BLaER1 treated with 17β-estradiol and CSF1 and Interleukin-3, amounts not matched to agents 10 nM and 100 nM (cell line): ENCODE results near the gene USP15.
A peak's percentile ranks its signal among the peaks of the same experiment; 100 is the strongest.

Experiments used
- H3K27ac ChIP-seq, 11 experiments: shearing (Covaris generic); formaldehyde crosslinking; 2 replicates each; pipeline ENCODE4 v1.8.1; 2022
- H3K27me3 ChIP-seq, 11 experiments: shearing (Covaris generic); formaldehyde crosslinking; 2 replicates each; pipeline ENCODE4 v1.8.1; 2022
- H3K36me3 ChIP-seq, 11 experiments: shearing (Covaris generic); formaldehyde crosslinking; 2 replicates each; pipeline ENCODE4 v1.8.1; 2022
- H3K4me1 ChIP-seq, 10 experiments: shearing (Covaris generic); formaldehyde crosslinking; 2 replicates each; pipeline ENCODE4 v1.8.1; 2022
- H3K4me2 ChIP-seq, 11 experiments: shearing (Covaris generic); formaldehyde crosslinking; 2 replicates each; pipeline ENCODE4 v1.8.1; 2022
- H3K4me3 ChIP-seq, 10 experiments: shearing (Covaris generic); formaldehyde crosslinking; 2 replicates each; pipeline ENCODE4 v1.8.1; 2022
- H3K9ac ChIP-seq, 11 experiments: shearing (Covaris generic); formaldehyde crosslinking; 2 replicates each; pipeline ENCODE4 v1.8.1; 2022
- H3K9me3 ChIP-seq, 11 experiments: shearing (Covaris generic); formaldehyde crosslinking; replicated peaks in 1 of 11; 2 replicates each; pipeline ENCODE4 v1.8.1; 2022
- H4K20me1 ChIP-seq, 11 experiments: shearing (Covaris generic); formaldehyde crosslinking; 2 replicates each; pipeline ENCODE4 v1.8.1; 2022
- Cebpa-rat ChIP-seq, 11 experiments: shearing (Covaris generic); IDR thresholded peaks; 2 replicates each; pipeline ENCODE4 v1.8.1; 2022

The USP15 gene

DNA sequence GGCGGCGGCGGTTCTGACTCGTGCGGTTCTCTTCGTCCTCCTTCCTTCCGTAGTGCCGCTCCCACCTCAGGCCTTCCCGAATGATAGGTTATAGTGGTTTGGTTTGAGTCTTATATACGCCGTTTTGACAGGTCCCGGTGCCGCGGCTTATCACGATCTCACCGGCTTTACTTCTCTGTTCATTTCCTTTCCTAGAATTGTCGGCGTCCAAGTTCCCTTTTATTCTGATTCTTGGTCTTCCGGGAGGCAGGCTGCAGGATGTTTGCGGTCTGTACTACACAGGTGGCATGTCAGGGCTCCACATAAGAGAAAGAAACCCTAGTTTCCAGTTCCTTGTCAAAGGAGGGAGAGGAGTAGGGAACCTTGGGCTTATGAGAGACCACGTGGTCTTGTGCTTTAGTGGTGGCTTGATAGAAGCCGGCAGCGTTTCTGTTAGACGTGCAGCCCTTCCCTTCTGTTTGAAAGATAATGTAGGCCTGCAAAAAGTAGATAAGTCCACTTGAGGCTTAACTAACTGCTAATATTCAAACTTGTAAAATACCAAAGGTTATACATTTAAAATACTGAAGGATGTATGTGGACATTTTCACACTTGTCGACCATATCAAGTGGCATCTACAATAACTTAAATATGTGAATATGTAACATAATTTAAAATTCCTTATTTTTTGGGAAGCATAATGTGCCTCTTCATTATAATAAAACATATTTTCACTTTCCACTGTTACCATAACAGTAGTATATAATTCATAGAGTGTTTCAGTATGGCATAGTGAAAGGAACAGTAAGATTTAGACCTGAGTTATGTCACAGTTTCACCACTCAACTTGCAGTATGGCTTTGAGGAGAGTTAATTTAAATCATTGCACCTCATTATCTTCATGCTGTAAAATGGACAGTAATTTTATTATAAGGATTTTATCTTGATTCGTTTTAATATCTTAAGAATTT is 804 bp downstream of the USP15 start:
- H3K9me3 ChIP-seq: no peaks in the 10 kb centered on the region
- peak overlapping the region; percentile 90 to 100 (median 96) for H3K27ac ChIP-seq
- H3K4me1 ChIP-seq: peaks cover 29 to 77% (median 49%) of the 10 kb centered on the region in 10 experiments
- H3K9ac ChIP-seq: peak overlapping the region; percentile 89 to 100 (median 94)
- peak overlapping the region; percentile 76 to 99 (median 87) for H3K4me2 ChIP-seq
- no peaks in the 10 kb centered on the region for H3K27me3 ChIP-seq
- peaks cover 0 to 21% (median 5%) of the 10 kb centered on the region in 11 experiments; a peak in 12 of 22 replicates for H3K36me3 ChIP-seq
- TF ChIP-seq Cebpa-rat (IDR thresholded peaks at IDR 0.05): no peak
- peak overlapping the region; percentile 85 to 100 (median 98) for H3K4me3 ChIP-seq
- H4K20me1 ChIP-seq: peaks cover 29 to 57% (median 49%) of the 10 kb centered on the region in 11 experiments; a peak in 21 of 22 replicates

DNA sequence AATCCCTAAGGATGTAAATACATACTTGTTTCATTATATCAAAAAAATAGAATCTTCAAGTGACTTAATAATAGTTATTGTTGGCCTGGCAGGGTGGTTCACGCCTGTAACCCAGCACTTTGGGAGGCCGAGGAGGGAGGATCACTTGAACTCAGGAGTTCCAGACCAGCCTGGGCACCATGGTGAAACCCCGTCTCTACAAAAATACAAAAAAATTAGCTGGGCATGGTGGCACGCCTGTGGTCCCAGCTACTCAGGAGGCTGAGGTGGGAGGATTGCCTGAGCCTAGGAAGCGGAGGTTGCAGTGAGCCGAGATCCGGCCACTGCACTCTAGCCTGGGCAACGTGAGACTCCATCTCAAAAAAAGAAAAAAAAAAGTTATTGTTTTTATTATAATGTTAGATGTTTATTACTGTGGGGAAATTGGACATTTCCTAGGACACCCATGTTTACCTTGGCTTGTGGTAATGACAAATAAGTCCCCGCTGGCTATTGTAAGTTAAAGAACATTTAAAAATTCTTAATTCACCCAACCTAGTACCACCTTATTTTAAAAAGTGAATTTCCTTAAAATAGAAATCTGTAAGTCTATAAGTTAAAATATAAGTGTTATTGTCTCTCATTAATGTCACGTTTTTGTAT is 1.8 kb downstream of the USP15 start:
- peak overlapping the region; percentile 76 to 99 (median 87) for H3K4me2 ChIP-seq
- H4K20me1 ChIP-seq: peaks cover 30 to 67% (median 59%) of the 10 kb centered on the region in 11 experiments; a peak in 21 of 22 replicates
- H3K4me3 ChIP-seq: peak overlapping the region; percentile 85 to 100 (median 98); a peak in 19 of 20 replicates
- peaks cover 29 to 77% (median 48%) of the 10 kb centered on the region in 10 experiments for H3K4me1 ChIP-seq
- no peaks in the 10 kb centered on the region for H3K27me3 ChIP-seq
- H3K27ac ChIP-seq: peak overlapping the region in 9 of 11 experiments; percentile 25 to 100 (median 96); a peak in 11 of 22 replicates
- H3K9me3 ChIP-seq: no peaks in the 10 kb centered on the region
- H3K36me3 ChIP-seq: peaks cover 0 to 21% (median 5%) of the 10 kb centered on the region in 11 experiments; a peak in 12 of 22 replicates
- TF ChIP-seq Cebpa-rat (IDR thresholded peaks at IDR 0.05): no peak
- H3K9ac ChIP-seq: peak overlapping the region; percentile 89 to 100 (median 94); a peak in 20 of 22 replicates

DNA sequence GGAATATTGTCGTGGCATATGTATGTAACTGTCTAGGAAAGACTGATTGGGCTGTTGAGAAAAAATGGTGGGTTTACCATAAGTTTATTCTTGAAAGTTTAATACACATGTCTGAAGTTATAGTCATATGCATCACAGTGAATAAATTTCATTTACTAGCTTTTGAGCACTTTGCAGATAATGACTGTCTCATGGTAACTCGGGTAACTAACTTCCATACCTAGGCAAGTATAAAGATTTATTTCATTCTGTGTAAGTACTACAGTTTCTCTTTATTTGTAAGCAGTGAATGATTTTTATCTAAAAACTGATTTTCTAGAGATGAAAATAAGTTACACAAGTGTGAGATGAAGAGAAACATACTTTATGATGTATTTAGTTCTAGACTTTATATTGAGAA is 3.0 kb downstream of the USP15 start:
- no peak overlapping the region for H3K27ac ChIP-seq
- TF ChIP-seq Cebpa-rat (IDR thresholded peaks at IDR 0.05): no peak
- no peak overlapping the region for H3K9ac ChIP-seq
- peak overlapping the region in 1 of 10 experiments; percentile 100; a peak in 1 of 20 replicates for H3K4me3 ChIP-seq
- peaks cover 40 to 80% (median 71%) of the 10 kb centered on the region in 11 experiments; a peak in 21 of 22 replicates for H4K20me1 ChIP-seq
- H3K4me1 ChIP-seq: peaks cover 29 to 77% (median 49%) of the 10 kb centered on the region in 10 experiments
- H3K9me3 ChIP-seq: no peaks in the 10 kb centered on the region
- H3K36me3 ChIP-seq: peaks cover 0 to 21% (median 5%) of the 10 kb centered on the region in 11 experiments; a peak in 12 of 22 replicates
- peak overlapping the region in 6 of 11 experiments; percentile 84 to 99 (median 88); a peak in 8 of 22 replicates for H3K4me2 ChIP-seq
- H3K27me3 ChIP-seq: no peaks in the 10 kb centered on the region

DNA sequence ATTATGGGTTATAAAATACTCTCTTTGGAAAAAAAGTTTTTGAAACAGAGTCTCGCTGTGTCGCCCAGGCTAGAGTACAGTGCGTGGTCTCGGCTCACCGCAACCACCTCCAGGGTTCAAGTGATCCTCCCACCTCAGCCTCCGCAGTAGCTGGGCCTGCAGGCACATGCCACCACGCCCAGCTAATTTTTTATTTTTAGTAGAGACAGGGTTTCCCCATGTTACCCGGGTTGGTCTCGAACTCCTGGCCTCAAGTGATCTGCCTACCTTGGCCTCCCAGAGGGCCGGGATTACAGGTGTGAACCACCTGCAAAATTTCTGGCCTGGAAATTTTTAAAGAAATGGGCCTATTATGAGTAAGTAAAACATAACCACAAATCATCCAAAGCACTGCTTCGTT is 3.8 kb downstream of the USP15 start:
- H3K36me3 ChIP-seq: peaks cover 0 to 21% (median 5%) of the 10 kb centered on the region in 11 experiments; a peak in 12 of 22 replicates
- peak overlapping the region in 3 of 11 experiments; percentile 1 to 38 (median 32); a peak in 3 of 22 replicates for H3K27ac ChIP-seq
- no peak for TF ChIP-seq Cebpa-rat (IDR thresholded peaks at IDR 0.05)
- H3K9ac ChIP-seq: 0 out of 22 replicates have a peak overlapping the region, but pooled peaks of 1 of the 11 experiments have one; percentile 3
- peak overlapping the region in 3 of 10 experiments; percentile 16 to 24 (median 18); a peak in 1 of 20 replicates for H3K4me3 ChIP-seq
- H3K4me1 ChIP-seq: peaks cover 23 to 77% (median 42%) of the 10 kb centered on the region in 10 experiments
- no peaks in the 10 kb centered on the region for H3K9me3 ChIP-seq
- H3K27me3 ChIP-seq: no peaks in the 10 kb centered on the region
- H4K20me1 ChIP-seq: peaks cover 48 to 87% (median 79%) of the 10 kb centered on the region in 11 experiments; a peak in 21 of 22 replicates
- H3K4me2 ChIP-seq: peak overlapping the region in 10 of 11 experiments; percentile 5 to 99 (median 32); a peak in 14 of 22 replicates

DNA sequence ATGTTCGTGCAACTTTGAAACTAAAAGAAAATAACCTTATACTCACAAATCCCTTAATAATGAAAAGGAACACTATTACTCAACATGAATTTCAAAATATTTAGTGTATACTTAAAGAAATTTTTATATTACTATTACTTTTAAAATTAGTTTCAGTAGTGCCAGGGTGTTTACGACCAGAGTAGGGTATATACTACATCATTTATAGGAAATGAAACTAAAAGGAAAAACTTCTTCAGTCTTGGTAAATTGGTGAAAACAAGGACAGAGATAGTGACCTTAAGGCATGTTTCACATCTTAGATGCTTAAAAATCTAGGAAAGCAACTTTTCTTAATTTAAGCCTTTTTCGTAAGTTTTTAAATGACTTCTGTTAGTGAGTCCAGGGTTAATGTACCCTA is 4.5 kb downstream of the USP15 start:
- Histone ChIP-seq H3K36me3 (peaks cover 0 to 22% (median 9%) of the 10 kb centered on the region in 11 experiments; a peak in 14 of 22 replicates), H3K4me3 (peak overlapping the region in 1 of 10 experiments; percentile 24; a peak in 2 of 20 replicates), H3K27ac (peak overlapping the region in 4 of 11 experiments; percentile 1 to 46 (median 35); a peak in 6 of 22 replicates), H3K4me2 (peak overlapping the region in 7 of 11 experiments; percentile 3 to 99 (median 63); a peak in 11 of 22 replicates), H4K20me1 (peaks cover 54 to 94% (median 86%) of the 10 kb centered on the region in 11 experiments), H3K9me3 (no peaks in the 10 kb centered on the region), H3K4me1 (peaks cover 20 to 82% (median 38%) of the 10 kb centered on the region in 10 experiments), H3K27me3 (no peaks in the 10 kb centered on the region), H3K9ac (peak overlapping the region in 1 of 11 experiments; percentile 10; a peak in 1 of 22 replicates)
- no peak for TF ChIP-seq Cebpa-rat (IDR thresholded peaks at IDR 0.05)

DNA sequence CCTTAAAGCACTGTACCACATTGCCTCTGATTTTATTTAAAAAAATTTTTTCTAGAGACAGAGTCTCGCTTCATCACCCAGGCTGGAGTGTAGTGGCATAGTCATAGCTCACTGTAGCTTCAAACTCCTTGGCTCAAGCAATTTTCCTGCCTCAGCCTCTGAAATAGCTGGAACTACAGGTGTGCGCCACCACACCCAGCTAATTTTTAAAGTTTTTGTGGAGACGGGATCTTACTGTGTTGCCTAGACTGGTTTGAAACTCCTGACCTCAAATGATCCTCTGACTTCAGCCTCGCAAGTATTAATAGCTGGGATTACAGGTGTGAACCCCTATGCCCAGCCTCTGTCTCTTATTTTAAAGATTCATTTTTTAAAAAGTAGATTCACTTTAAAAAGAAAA is 5.3 kb downstream of the USP15 start:
- Histone ChIP-seq H3K9me3 (no peaks in the 10 kb centered on the region), H3K27me3 (no peaks in the 10 kb centered on the region), H3K4me1 (peaks cover 20 to 89% (median 38%) of the 10 kb centered on the region in 10 experiments), H3K4me2 (peak overlapping the region in 5 of 11 experiments; percentile 5 to 99 (median 65); a peak in 8 of 22 replicates), H4K20me1 (peaks cover 61 to 100% (median 94%) of the 10 kb centered on the region in 11 experiments), H3K9ac (no peak overlapping the region), H3K27ac (peak overlapping the region in 3 of 11 experiments; percentile 1 to 46 (median 32); a peak in 3 of 22 replicates), H3K4me3 (no peak overlapping the region), H3K36me3 (peaks cover 0 to 25% (median 12%) of the 10 kb centered on the region in 11 experiments; a peak in 14 of 22 replicates)
- TF ChIP-seq Cebpa-rat (IDR thresholded peaks at IDR 0.05): no peak

DNA sequence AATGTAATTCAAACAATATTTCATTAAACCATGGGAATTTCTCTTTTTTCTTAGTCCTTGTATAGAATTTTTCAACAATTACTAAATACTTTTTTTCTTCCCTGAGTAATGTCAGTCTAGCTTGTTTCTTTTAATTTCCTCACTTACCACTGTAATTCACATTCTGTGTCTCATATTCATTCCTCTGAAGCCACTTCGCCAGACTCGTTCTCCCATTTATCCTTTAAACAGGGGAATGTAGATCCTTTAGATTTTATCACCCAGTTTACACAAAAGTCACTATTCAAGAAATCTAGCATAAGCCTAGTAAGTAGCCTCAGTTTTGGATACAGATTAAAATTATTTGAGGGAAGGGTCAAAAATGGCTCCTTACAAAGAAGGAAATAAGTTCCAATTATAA is 6.8 kb downstream of the USP15 start:
- Histone ChIP-seq H3K27ac (no peak overlapping the region; a peak in 1 of 22 replicates), H4K20me1 (peaks cover 67 to 100% (median 99%) of the 10 kb centered on the region in 11 experiments), H3K9ac (no peak overlapping the region)

DNA sequence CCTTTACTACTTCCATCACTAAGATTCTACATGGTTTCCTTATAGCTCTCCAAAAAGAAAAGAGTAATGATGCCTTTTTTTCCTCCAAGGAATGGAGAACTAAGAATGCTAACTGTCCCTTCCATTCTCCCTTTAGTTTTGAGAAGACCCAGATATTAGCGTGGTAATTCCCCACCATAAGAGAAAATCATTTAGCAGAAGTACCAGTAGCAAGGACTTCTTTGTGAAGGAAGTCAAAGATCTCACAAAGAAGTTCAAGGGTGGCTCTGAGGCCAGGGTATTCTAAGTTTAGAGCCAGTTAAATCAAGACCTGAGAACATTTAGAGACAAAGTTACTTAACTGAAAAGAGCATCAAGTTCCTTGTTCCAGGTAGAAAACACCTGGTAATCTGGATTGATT is 7.3 kb downstream of the USP15 start:
- H3K4me2 ChIP-seq: peak overlapping the region in 3 of 11 experiments; percentile 25 to 68 (median 65); a peak in 4 of 22 replicates

More for the DNA sequence above, 6.8 kb downstream of the USP15 start:
- Histone ChIP-seq H3K9me3 (no peaks in the 10 kb centered on the region), H3K4me1 (peaks cover 11 to 98% (median 30%) of the 10 kb centered on the region in 10 experiments), H3K36me3 (peaks cover 0 to 25% (median 16%) of the 10 kb centered on the region in 11 experiments; a peak in 14 of 22 replicates), H3K27me3 (no peaks in the 10 kb centered on the region), H3K4me3 (no peak overlapping the region), H3K4me2 (peak overlapping the region in 3 of 11 experiments; percentile 25 to 68 (median 65); a peak in 4 of 22 replicates)
- TF ChIP-seq Cebpa-rat (IDR thresholded peaks at IDR 0.05): no peak

More for the DNA sequence above, 7.3 kb downstream of the USP15 start:
- H3K36me3 ChIP-seq: peaks cover 0 to 22% (median 16%) of the 10 kb centered on the region in 11 experiments; a peak in 14 of 22 replicates
- H3K9ac ChIP-seq: no peak overlapping the region
- H3K9me3 ChIP-seq: no peaks in the 10 kb centered on the region
- peaks cover 63 to 100% (median 99%) of the 10 kb centered on the region in 11 experiments for H4K20me1 ChIP-seq
- TF ChIP-seq Cebpa-rat (IDR thresholded peaks at IDR 0.05): no peak
- H3K4me3 ChIP-seq: no peak overlapping the region
- H3K27ac ChIP-seq: peak overlapping the region in 2 of 11 experiments; percentile 7 to 25; a peak in 1 of 22 replicates
- no peaks in the 10 kb centered on the region for H3K27me3 ChIP-seq
- H3K4me1 ChIP-seq: peaks cover 7 to 98% (median 25%) of the 10 kb centered on the region in 10 experiments; a peak in 19 of 20 replicates
